ENCODE measurements around the gene FANCC. TPM values are rescaled to one million over a fixed set of nuclear protein-coding genes. Genes with fewer than 3 reads are reported as not detected.

Gene FANCC
- total and polyA plus RNA-seq, 2 of the 8 experiments (the other 6 are each of a cell fraction or from before 2014, with no cell fraction given), result 7.8 to 15.2 TPM

- Histone ChIP-seq H4K5ac (ENCODE audit: insufficient read length, low read depth, low read length) (no peak overlapping the region), H2BK15ac (ENCODE audit: low read length) (no peak overlapping the region), H3K56ac (replicated peaks; ENCODE audit: insufficient read length, low read depth, low read length) (no peak overlapping the region), H3K27ac (ENCODE audit: low read depth, low read length) (no peak overlapping the region), H3K79me1 (ENCODE audit: low read depth, low read length) (no peaks in the 10 kb centered on the region; the same call in none of the 2 replicates), H3K18ac (ENCODE audit: extremely low read depth, low read length) (no peak overlapping the region), H4K91ac (replicated peaks; ENCODE audit: insufficient read length, low read length) (no peak overlapping the region), H2BK120ac (replicated peaks; ENCODE audit: low read depth, low read length) (no peak overlapping the region), H4K8ac (ENCODE audit: extremely low read depth, insufficient read depth, low read length) (no peak overlapping the region), H3K4me3 (ENCODE audit: extremely low read depth in 1 of 4, insufficient read depth in 2 of 4, low read depth in 3 of 4, low read length in 4 of 4) (no peak overlapping the region), H3K9ac (replicated peaks in 1 of 4; ENCODE audit: extremely low read depth in 1 of 4, low read depth in 3 of 4, low read length in 3 of 4) (no peak overlapping the region), H3K14ac (ENCODE audit: insufficient read length) (no peak overlapping the region), H3K4me2 (ENCODE audit: insufficient read depth in 1 of 2, low read depth in 2 of 2, low read length in 2 of 2) (no peak overlapping the region), H4K20me1 (replicated peaks in 1 of 2; ENCODE audit: control insufficient read depth in 1 of 2, insufficient read depth in 2 of 2, low read length in 2 of 2) (peaks cover 0 to 3% of the 10 kb centered on the region in 2 experiments), H3K9me3 (ENCODE audit: insufficient read depth in 2 of 2, low read depth in 1 of 2, low read length in 1 of 2) (no peaks in the 10 kb centered on the region), H3K27me3 (replicated peaks in 1 of 4; ENCODE audit: control insufficient read depth in 3 of 4, extremely low read depth in 1 of 4, insufficient read depth in 3 of 4, low read length in 3 of 4) (no peaks in the 10 kb centered on the region), H3K36me3 (ENCODE audit: control insufficient read depth in 2 of 4, insufficient read depth in 4 of 4, low read length in 3 of 4) (no peaks in the 10 kb centered on the region), H3K23me2 (ENCODE audit: low read depth, low read length) (no peaks in the 10 kb centered on the region), H2BK12ac (ENCODE audit: low read depth, low read length) (no peak overlapping the region), H3K4me1 (replicated peaks in 1 of 4; ENCODE audit: control insufficient read depth in 3 of 4, insufficient read depth in 4 of 4, low read length in 3 of 4) (peaks cover 0 to 2% (median 0%) of the 10 kb centered on the region in 4 experiments; a peak in 3 of 7 replicates), H3K23ac (ENCODE audit: insufficient read length) (no peak overlapping the region), H3K79me2 (ENCODE audit: control insufficient read depth in 1 of 2, insufficient read depth in 2 of 2, low read length in 2 of 2) (peaks cover 0 to 3% of the 10 kb centered on the region in 2 experiments; a peak in 1 of 4 replicates), H2BK5ac (ENCODE audit: low read depth, low read length) (no peak overlapping the region), H2AK5ac (ENCODE audit: low read depth, low read length) (no peak overlapping the region), H3K4ac (replicated peaks; ENCODE audit: insufficient read length, low read depth, low read length) (no peak overlapping the region), H2BK20ac (ENCODE audit: low read length) (no peak overlapping the region), H2AFZ (ENCODE audit: low read length) (no peak overlapping the region)
- ChIA-PET POLR2A (ENCODE audit: partially characterized antibody) (no interaction called here), CTCF (ENCODE audit: partially characterized antibody) (interaction anchor here (1.0 to 3.4 kb wide), 12 partner anchors 12 to 246 kb away, joined by 3 to 22 read pairs (median 6); no protein-coding TSS in a partner anchor)
- WGBS, 2 experiments (ENCODE audit: extremely low coverage in 1 of 2, insufficient coverage in 1 of 2, insufficient read length in 1 of 2, insufficient replicate concordance in 2 of 2, low coverage in 1 of 2, low lambda C conversion rate in 2 of 2, missing lambda C conversion rate in 1 of 2), result 89% methylated on average over 5 of the region's 5 CpGs; no CpG with 5 or more reads in 1 of the 2 experiments
- no peak for FAIRE-seq
- no peak for TF ChIP-seq RAD21 (IDR thresholded peaks at IDR 0.05 in 1 of 2, conservative IDR thresholded peaks at IDR 0.05 in 1 of 2; ENCODE audit: low read depth in 2 of 2, low read length in 2 of 2)
- TF ChIP-seq GABPA (IDR thresholded peaks at IDR 0.05; ENCODE audit: borderline replicate concordance, insufficient read depth, low read length), result no peak
- TF ChIP-seq USF2 (IDR thresholded peaks at IDR 0.05; ENCODE audit: low read length), result no peak
- TF ChIP-seq ZNF274 (IDR thresholded peaks at IDR 0.05; ENCODE audit: borderline replicate concordance, extremely low read depth, low read length), result no peak
- TF ChIP-seq RNF2 (IDR thresholded peaks at IDR 0.05; ENCODE audit: borderline replicate concordance, low read depth, low read length, missing control alignments, poor library complexity, severe bottlenecking), result no peak
- TF ChIP-seq BCL11A (IDR thresholded peaks at IDR 0.05; ENCODE audit: low read depth in 2 of 2, low read length in 2 of 2), result no peak
- TF ChIP-seq SP2 (IDR thresholded peaks at IDR 0.05; ENCODE audit: low read length), result no peak
- no peak for DNase-seq (ENCODE audit: low read depth in 1 of 2, low spot score in 2 of 2)
Observed at GRCh38 chr9:95266649-95267048, 50.9 kb downstream of the FANCC start.
